Measurements from ENCODE around the gene SRSF7.
"Not testable (repeated sequence)": the region's sequence is repeated elsewhere in the genome, so short reads cannot be mapped to it uniquely, and the experiment has no call there.

The SRSF7 gene

DNA sequence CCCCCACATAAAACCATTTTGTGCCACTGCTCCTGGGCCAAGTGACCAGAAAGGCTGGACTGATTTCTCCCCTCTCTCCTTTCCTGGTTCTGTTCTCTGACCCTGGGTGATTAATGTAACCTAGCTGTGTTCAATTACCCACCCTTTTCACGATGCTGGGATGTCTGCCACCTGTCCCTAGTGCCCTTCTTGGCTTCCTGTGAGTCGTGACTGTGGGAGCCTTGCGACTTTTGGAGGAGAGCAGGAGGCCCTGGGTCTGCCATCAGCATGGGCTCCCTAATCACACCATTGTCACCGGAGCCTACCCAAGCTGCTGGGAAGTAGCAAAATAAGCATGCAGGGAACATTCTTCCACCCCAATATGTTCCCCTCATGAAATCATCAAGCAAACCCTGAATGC, 38.3 kb downstream of the SRSF7 start:
- H3K4me3 ChIP-seq (ENCODE audit: severe bottlenecking), result no peak overlapping the region
- no peaks in the 10 kb centered on the region for H3K27me3 ChIP-seq (ENCODE audit: insufficient read depth, poor library complexity, severe bottlenecking)
- no peak overlapping the region for H3K27ac ChIP-seq (ENCODE audit: poor library complexity, severe bottlenecking)
- DNase-seq (ENCODE audit: low spot score) (no peak), ATAC-seq (ENCODE audit: low read depth) (no peak)
- H3K4me1 ChIP-seq (ENCODE audit: insufficient read depth, poor library complexity, severe bottlenecking), result no peaks in the 10 kb centered on the region
- no peaks in the 10 kb centered on the region for H3K9me3 ChIP-seq (ENCODE audit: severe bottlenecking)
- no peaks in the 10 kb centered on the region for H3K36me3 ChIP-seq (ENCODE audit: low read depth)
- TF ChIP-seq, protein P1, sequence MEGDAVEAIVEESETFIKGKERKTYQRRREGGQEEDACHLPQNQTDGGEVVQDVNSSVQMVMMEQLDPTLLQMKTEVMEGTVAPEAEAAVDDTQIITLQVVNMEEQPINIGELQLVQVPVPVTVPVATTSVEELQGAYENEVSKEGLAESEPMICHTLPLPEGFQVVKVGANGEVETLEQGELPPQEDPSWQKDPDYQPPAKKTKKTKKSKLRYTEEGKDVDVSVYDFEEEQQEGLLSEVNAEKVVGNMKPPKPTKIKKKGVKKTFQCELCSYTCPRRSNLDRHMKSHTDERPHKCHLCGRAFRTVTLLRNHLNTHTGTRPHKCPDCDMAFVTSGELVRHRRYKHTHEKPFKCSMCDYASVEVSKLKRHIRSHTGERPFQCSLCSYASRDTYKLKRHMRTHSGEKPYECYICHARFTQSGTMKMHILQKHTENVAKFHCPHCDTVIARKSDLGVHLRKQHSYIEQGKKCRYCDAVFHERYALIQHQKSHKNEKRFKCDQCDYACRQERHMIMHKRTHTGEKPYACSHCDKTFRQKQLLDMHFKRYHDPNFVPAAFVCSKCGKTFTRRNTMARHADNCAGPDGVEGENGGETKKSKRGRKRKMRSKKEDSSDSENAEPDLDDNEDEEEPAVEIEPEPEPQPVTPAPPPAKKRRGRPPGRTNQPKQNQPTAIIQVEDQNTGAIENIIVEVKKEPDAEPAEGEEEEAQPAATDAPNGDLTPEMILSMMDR (IDR thresholded peaks at IDR 0.05; ENCODE audit: poor library complexity, severe bottlenecking), result no peak

DNA sequence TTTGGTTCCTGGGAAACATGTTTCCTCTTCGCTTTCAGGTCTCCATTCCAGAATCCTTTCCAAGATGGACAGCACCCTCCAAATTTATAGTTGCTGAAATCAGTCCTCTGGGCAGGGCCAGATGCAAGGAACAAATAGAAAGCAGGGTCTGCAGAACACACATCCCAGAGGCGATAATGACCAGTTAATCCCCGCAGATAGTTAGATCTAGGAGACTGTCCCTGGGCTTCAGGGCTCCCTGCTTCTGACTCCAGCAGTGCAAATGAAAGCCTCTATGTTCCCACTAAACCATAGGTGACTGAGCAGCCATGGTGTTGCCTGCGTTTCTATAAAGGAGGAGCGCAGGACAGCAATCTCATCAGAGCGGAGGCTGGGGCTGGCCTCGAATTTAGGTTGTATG, 38.7 kb downstream of the SRSF7 start:
- H3K27ac ChIP-seq (ENCODE audit: poor library complexity, severe bottlenecking), result no peak overlapping the region
- DNase-seq (ENCODE audit: low spot score) (no peak), ATAC-seq (ENCODE audit: low read depth) (no peak)
- H3K27me3 ChIP-seq (ENCODE audit: insufficient read depth, poor library complexity, severe bottlenecking), result no peaks in the 10 kb centered on the region
- H3K9me3 ChIP-seq (ENCODE audit: severe bottlenecking), result no peaks in the 10 kb centered on the region
- H3K4me3 ChIP-seq (ENCODE audit: severe bottlenecking), result no peak overlapping the region
- H3K36me3 ChIP-seq (ENCODE audit: low read depth), result no peaks in the 10 kb centered on the region
- H3K4me1 ChIP-seq (ENCODE audit: insufficient read depth, poor library complexity, severe bottlenecking), result no peaks in the 10 kb centered on the region
- TF ChIP-seq, protein P1 (IDR thresholded peaks at IDR 0.05; ENCODE audit: poor library complexity, severe bottlenecking), result no peak

DNA sequence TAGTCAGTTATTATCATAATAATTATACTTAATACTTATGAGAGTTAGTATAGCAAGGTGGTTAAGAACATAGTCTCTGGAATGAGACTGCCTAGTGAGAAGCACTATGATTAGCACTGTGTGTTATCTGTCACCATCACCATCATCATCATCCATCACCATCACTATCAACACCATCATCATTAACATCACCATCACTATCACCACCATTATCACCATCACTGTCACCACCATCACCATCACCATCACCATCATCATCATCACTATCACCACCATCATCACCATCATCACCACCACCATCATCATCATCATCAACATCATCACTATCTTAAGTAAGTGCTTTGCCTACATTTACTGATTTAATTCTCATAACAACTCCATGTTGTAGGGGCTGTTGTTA, 39.6 kb downstream of the SRSF7 start:
- Histone ChIP-seq H3K9me3 (ENCODE audit: severe bottlenecking) (no peaks in the 10 kb centered on the region), H3K4me1 (ENCODE audit: insufficient read depth, poor library complexity, severe bottlenecking) (no peaks in the 10 kb centered on the region), H3K36me3 (ENCODE audit: low read depth) (no peaks in the 10 kb centered on the region), H3K27me3 (ENCODE audit: insufficient read depth, poor library complexity, severe bottlenecking) (no peaks in the 10 kb centered on the region), H3K4me3 (ENCODE audit: severe bottlenecking) (no peak overlapping the region), H3K27ac (ENCODE audit: poor library complexity, severe bottlenecking) (no peak overlapping the region)
- TF ChIP-seq, protein P1 (IDR thresholded peaks at IDR 0.05; ENCODE audit: poor library complexity, severe bottlenecking), result no peak
- no peak for ATAC-seq (ENCODE audit: low read depth)
- no peak for DNase-seq (ENCODE audit: low spot score)

DNA sequence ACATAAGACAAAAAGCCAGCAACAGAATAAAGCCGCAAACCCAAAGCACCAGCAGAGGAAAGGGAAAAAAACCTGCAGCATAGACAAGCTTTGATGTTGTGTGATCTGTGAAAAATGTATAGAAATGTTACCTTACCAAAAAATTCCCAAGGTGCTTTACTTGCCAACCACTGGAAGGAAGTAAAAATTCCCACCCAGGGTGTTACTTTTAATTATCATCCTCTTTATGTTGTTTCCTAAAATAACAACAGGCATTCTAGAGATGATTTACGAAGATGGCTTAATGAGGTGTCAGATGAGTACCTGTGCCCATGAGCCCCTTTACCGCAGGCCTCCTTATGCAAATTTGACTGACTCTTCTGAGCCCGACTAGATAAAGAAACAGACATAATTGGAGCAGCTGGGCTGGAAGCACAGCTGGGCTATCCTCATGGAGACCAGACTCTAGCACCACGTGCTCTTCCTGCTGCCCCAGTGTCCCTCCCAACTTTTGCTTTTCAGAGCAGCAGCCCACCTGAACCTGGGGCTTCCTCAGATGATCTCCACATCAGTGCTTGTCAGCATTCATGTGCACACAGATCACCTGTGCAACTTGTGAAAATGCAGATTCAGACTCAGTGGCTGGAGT, 41.5 kb downstream of the SRSF7 start:
- Histone ChIP-seq H3K27me3 (ENCODE audit: insufficient read depth, poor library complexity, severe bottlenecking) (no peaks in the 10 kb centered on the region), H3K36me3 (ENCODE audit: low read depth) (no peaks in the 10 kb centered on the region), H3K27ac (ENCODE audit: poor library complexity, severe bottlenecking) (no peak overlapping the region), H3K9me3 (ENCODE audit: severe bottlenecking) (no peaks in the 10 kb centered on the region), H3K4me1 (ENCODE audit: insufficient read depth, poor library complexity, severe bottlenecking) (no peaks in the 10 kb centered on the region), H3K4me3 (ENCODE audit: severe bottlenecking) (no peak overlapping the region)
- no peak for DNase-seq (ENCODE audit: low spot score)
- TF ChIP-seq, protein P1 (IDR thresholded peaks at IDR 0.05; ENCODE audit: poor library complexity, severe bottlenecking), result no peak
- no peak for ATAC-seq (ENCODE audit: low read depth)

DNA sequence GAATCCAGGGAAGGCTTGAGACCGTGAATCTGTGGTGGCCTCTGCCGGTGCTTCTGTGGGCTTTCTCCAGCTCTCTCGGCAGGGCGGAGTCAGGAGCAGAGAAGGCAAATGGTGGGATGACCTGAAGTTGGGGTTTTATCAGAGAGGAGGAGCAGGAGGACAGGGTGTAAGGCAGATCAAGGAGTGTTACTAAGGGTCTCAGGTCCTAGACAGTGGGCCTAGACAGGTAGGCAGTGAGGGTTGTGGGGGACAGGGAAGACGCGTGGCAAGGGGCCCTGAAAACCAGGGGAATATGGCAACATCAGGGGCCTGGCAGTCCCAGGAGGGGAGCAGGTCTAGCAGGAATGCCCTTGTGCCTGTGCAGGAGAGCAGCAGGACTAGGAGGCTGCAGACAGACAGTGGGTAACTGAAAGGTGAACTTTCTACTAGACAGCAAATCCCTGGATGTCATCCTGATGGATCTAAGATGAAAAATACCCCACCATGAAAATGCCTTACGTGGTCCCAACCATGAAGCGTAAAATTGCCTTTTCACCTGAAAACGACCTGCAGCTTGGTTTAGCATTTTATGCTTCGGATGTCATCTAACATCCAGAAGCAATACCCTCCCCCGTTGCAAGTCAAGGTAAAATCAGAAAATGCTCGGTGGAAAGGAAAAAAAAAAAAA, 42.1 kb downstream of the SRSF7 start:
- Histone ChIP-seq H3K27ac (ENCODE audit: poor library complexity, severe bottlenecking) (no peak overlapping the region), H3K27me3 (ENCODE audit: insufficient read depth, poor library complexity, severe bottlenecking) (no peaks in the 10 kb centered on the region), H3K4me3 (ENCODE audit: severe bottlenecking) (no peak overlapping the region), H3K4me1 (ENCODE audit: insufficient read depth, poor library complexity, severe bottlenecking) (no peaks in the 10 kb centered on the region), H3K9me3 (ENCODE audit: severe bottlenecking) (no peaks in the 10 kb centered on the region), H3K36me3 (ENCODE audit: low read depth) (no peaks in the 10 kb centered on the region)
- DNase-seq (ENCODE audit: low spot score), result no peak
- TF ChIP-seq, protein P1 (IDR thresholded peaks at IDR 0.05; ENCODE audit: poor library complexity, severe bottlenecking), result no peak
- ATAC-seq (ENCODE audit: low read depth), result no peak

DNA sequence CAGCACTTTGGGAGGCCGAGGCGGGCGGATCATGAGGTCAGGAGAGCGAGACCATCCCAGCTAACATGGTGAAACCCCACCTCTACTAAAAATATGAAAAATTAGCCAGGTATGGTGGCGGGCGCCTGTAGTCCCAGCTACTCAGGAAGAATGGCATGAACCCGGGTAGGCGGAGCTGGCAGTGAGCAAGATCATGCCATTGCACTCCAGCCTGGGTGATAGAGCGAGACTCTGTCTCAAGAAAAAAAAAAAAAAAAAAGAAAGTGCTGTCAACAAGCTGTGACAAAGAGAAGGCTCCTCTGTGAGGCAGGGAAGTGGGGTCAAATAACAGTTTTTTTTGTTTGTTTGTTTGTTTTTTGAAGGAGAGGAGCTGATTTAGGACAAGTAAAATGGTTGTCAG, 42.7 kb downstream of the SRSF7 start:
- H3K4me3 ChIP-seq (ENCODE audit: severe bottlenecking); H3K27ac ChIP-seq (ENCODE audit: poor library complexity, severe bottlenecking); H3K9me3 ChIP-seq (ENCODE audit: severe bottlenecking); H3K4me1 ChIP-seq (ENCODE audit: insufficient read depth, poor library complexity, severe bottlenecking); H3K27me3 ChIP-seq (ENCODE audit: insufficient read depth, poor library complexity, severe bottlenecking); ATAC-seq (ENCODE audit: low read depth); DNase-seq (ENCODE audit: low spot score); H3K36me3 ChIP-seq (ENCODE audit: low read depth): not testable (repeated sequence)
